ENCODE measurements around the gene REEP3.

REEP3 gene

GRCh38 chr10:63629363-63630084 lies 108.3 kb downstream of the REEP3 start (continued):
- TF ChIP-seq ZNF610 (tag by site-specific recombination; IDR thresholded peaks at IDR 0.05; ENCODE audit: borderline replicate concordance) (no peak), ZNF324 (tag by site-specific recombination; IDR thresholded peaks at IDR 0.05) (no peak; the same call in none of the 2 replicates), ZNF391 (tag by site-specific recombination; IDR thresholded peaks at IDR 0.05; ENCODE audit: borderline replicate concordance, low read depth) (peak; percentile 61; the same call in 1 of the 2 replicates), ZNF510 (tag by site-specific recombination; IDR thresholded peaks at IDR 0.05; ENCODE audit: insufficient replicate concordance) (no peak), ZNF354C (tag by site-specific recombination; IDR thresholded peaks at IDR 0.05; ENCODE audit: borderline replicate concordance, low read depth) (no peak), YY2 (tag by site-specific recombination; IDR thresholded peaks at IDR 0.05) (no peak), ZNF24 (tag by site-specific recombination; IDR thresholded peaks at IDR 0.05) (peak; percentile 70; the same call in 1 of the 2 replicates), ZNF398 (tag by site-specific recombination; IDR thresholded peaks at IDR 0.05) (no peak), TCF7L2 (IDR thresholded peaks at IDR 0.05; ENCODE audit: borderline replicate concordance, low read depth, low read length) (peak; percentile 92), ZBTB7A (tag by site-specific recombination; IDR thresholded peaks at IDR 0.05; ENCODE audit: low read depth) (no peak), ZNF670 (tag by site-specific recombination; IDR thresholded peaks at IDR 0.05; ENCODE audit: low read depth) (no peak), ZNF423 (tag by site-specific recombination; IDR thresholded peaks at IDR 0.05) (no peak), ZNF621 (tag by site-specific recombination; IDR thresholded peaks at IDR 0.05) (no peak), ZNF544 (tag by site-specific recombination; IDR thresholded peaks at IDR 0.05) (no peak), BCL6B (tag by site-specific recombination; IDR thresholded peaks at IDR 0.05) (no peak), ZNF561 (tag by site-specific recombination; IDR thresholded peaks at IDR 0.05; ENCODE audit: borderline replicate concordance) (no peak), ZSCAN5A (tag by site-specific recombination; IDR thresholded peaks at IDR 0.05) (no peak), ZBTB44 (tag by site-specific recombination; IDR thresholded peaks at IDR 0.05) (peak; percentile 81; the same call in 1 of the 2 replicates), ZNF366 (tag by site-specific recombination; conservative IDR thresholded peaks at IDR 0.05) (peak; percentile 80; the same call in 1 of the 2 replicates), ZNF132 (tag by site-specific recombination; IDR thresholded peaks at IDR 0.05; ENCODE audit: borderline replicate concordance) (no peak), ZNF629 (tag by site-specific recombination; IDR thresholded peaks at IDR 0.05) (peak; percentile 80), ZBTB11 (tag by site-specific recombination; conservative IDR thresholded peaks at IDR 0.05; ENCODE audit: low read depth) (no peak), ZNF48 (tag by site-specific recombination; IDR thresholded peaks at IDR 0.05) (no peak), EGR2 (tag by site-specific recombination; IDR thresholded peaks at IDR 0.05; ENCODE audit: low read depth) (peak; percentile 30; the same call in 1 of the 2 replicates), ZNF626 (tag by site-specific recombination; IDR thresholded peaks at IDR 0.05) (no peak), ZNF433 (tag by site-specific recombination; IDR thresholded peaks at IDR 0.05; ENCODE audit: low read depth) (no peak), ZBTB10 (tag by site-specific recombination; IDR thresholded peaks at IDR 0.05) (no peak)
